IMR-90 (cell line): ENCODE data around the gene GABBR2. TPM values are rescaled to one million over a fixed set of nuclear protein-coding genes. Genes with fewer than 3 reads are reported as not detected.

ENCODE experiments used
- ATAC-seq: fragments of 200-7000 bp; cut with Tn5 transposase; 2 replicates; pipeline ENCODE4 v1.9.1; 2020; ENCODE audit warnings: low read depth, mild to moderate bottlenecking, moderate library complexity
- BruUV-seq: library from RNA; stranded (reverse); fragments of 400-500 nt; replicated peaks from 2 replicates; lab custom pipeline; 2021; lab: Mats Ljungman, UMichigan
- CTCF ChIA-PET: fragments of 300-600 bp; formaldehyde crosslinking; extraction: SDS; loops from one replicate; lab custom pipeline; 2021; ENCODE audit warnings: antibody characterized with exemption; lab: Yijun Ruan, JAX
- POLR2A ChIA-PET: fragments of 300-600 bp; sonication (Branson Sonifier 250); formaldehyde crosslinking; loops from one replicate; lab custom pipeline; 2022; ENCODE audit warnings: antibody characterized with exemption; ENCODE audit not compliant: unreplicated experiment; lab: Charles Lee
- DNase-seq: peaks from one replicate; pipeline ENCODE4 v3.0.0; 2013
- H2AFZ ChIP-seq: replicated peaks from 2 replicates; pipeline ENCODE3; 2013; ENCODE audit warnings: low read length, mild to moderate bottlenecking; ENCODE audit not compliant: poor library complexity
- H2AK5ac ChIP-seq: 2 replicates; pipeline ENCODE4 v1.6.1; 2013; ENCODE audit warnings: low read depth, low read length, inconsistent platforms
- H2AK9ac ChIP-seq: replicated peaks from 2 replicates; pipeline ENCODE3; 2013; ENCODE audit warnings: mild to moderate bottlenecking, low read depth, low read length, moderate library complexity; ENCODE audit not compliant: poor library complexity
- H2BK120ac ChIP-seq: 2 replicates; pipeline ENCODE4 v1.6.1; 2013; ENCODE audit warnings: low read depth, low read length, inconsistent platforms
- H2BK15ac ChIP-seq: 3 replicates; pipeline ENCODE4 v1.6.1; 2013; ENCODE audit warnings: low read depth, low read length, inconsistent platforms
- H2BK20ac ChIP-seq: 2 replicates; pipeline ENCODE4 v1.6.1; 2013; ENCODE audit warnings: low read depth, mild to moderate bottlenecking, inconsistent platforms, low read length, moderate library complexity
- H2BK5ac ChIP-seq: 2 replicates; pipeline ENCODE4 v1.6.1; 2013; ENCODE audit warnings: mild to moderate bottlenecking, low read depth, low read length, inconsistent platforms; ENCODE audit not compliant: poor library complexity, severe bottlenecking
- H3K14ac ChIP-seq: replicated peaks from 2 replicates; pipeline ENCODE4 v1.6.1; 2013; ENCODE audit warnings: low read depth, low read length, inconsistent platforms
- H3K18ac ChIP-seq: 2 replicates; pipeline ENCODE4 v1.6.1; 2013; ENCODE audit warnings: low read depth, low read length, control low read depth
- H3K23ac ChIP-seq: 2 replicates; pipeline ENCODE4 v1.6.1; 2013; ENCODE audit warnings: low read depth, low read length, inconsistent platforms
- H3K27ac ChIP-seq: 2 replicates; pipeline ENCODE4 v1.5.1; 2013; ENCODE audit warnings: mild to moderate bottlenecking, control low read depth, low read length; ENCODE audit not compliant: insufficient read depth
- H3K27me3 ChIP-seq: 2 replicates; pipeline ENCODE4 v1.6.1; 2013; ENCODE audit warnings: low read length; ENCODE audit not compliant: control insufficient read depth, insufficient read depth
- H3K36me3 ChIP-seq: 2 replicates; pipeline ENCODE4 v1.6.1; 2013; ENCODE audit warnings: low read length, mixed read lengths; ENCODE audit not compliant: control insufficient read depth, insufficient read depth
- H3K4ac ChIP-seq: 2 replicates; pipeline ENCODE4 v1.6.1; 2013; ENCODE audit warnings: low read depth, low read length, inconsistent platforms
- H3K4me1 ChIP-seq: 2 replicates; pipeline ENCODE4 v1.6.1; 2013; ENCODE audit warnings: low read length, mixed read lengths; ENCODE audit not compliant: control insufficient read depth, insufficient read depth
- H3K4me2 ChIP-seq: 2 replicates; pipeline ENCODE4 v1.6.1; 2013; ENCODE audit warnings: low read depth, mild to moderate bottlenecking, control low read depth, low read length, moderate library complexity
- H3K4me3 ChIP-seq: 2 replicates; pipeline ENCODE4 v1.5.1; 2013; ENCODE audit warnings: low read depth, mild to moderate bottlenecking, control low read depth, low read length, moderate library complexity; ENCODE audit not compliant: insufficient read depth
- H3K56ac ChIP-seq: 2 replicates; pipeline ENCODE4 v1.6.1; 2013; ENCODE audit warnings: low read length, inconsistent platforms; ENCODE audit not compliant: insufficient read depth; ENCODE audit errors: extremely low read depth
- H3K79me1 ChIP-seq, 2 experiments: 2 replicates each; pipeline ENCODE4 v1.6.1; 2013; ENCODE audit warnings: low read length in 2 of 2, inconsistent platforms in 1 of 2, low read depth in 1 of 2
- H3K9ac ChIP-seq: 2 replicates; pipeline ENCODE4 v1.6.1; 2013; ENCODE audit warnings: low read depth, low read length, control low read depth
- H3K9me1 ChIP-seq: 2 replicates; pipeline ENCODE4 v1.6.1; 2013; ENCODE audit warnings: low read length, inconsistent platforms; ENCODE audit not compliant: insufficient read depth
- H3K9me3 ChIP-seq: 2 replicates; pipeline ENCODE4 v1.6.1; 2013; ENCODE audit warnings: low read length; ENCODE audit not compliant: control insufficient read depth, insufficient read depth
- H4K20me1 ChIP-seq: 2 replicates; pipeline ENCODE4 v1.6.1; 2013; ENCODE audit warnings: low read length, inconsistent platforms; ENCODE audit not compliant: insufficient read depth
- H4K5ac ChIP-seq: 2 replicates; pipeline ENCODE4 v1.6.1; 2013; ENCODE audit warnings: mild to moderate bottlenecking, low read depth, low read length, control low read depth
- H4K8ac ChIP-seq, 2 experiments: 2 replicates each; pipeline ENCODE4 v1.6.1; 2013; ENCODE audit warnings: low read depth in 2 of 2, low read length in 2 of 2, control low read depth in 1 of 2, inconsistent platforms in 1 of 2
- H4K91ac ChIP-seq: 2 replicates; pipeline ENCODE4 v1.6.1; 2013; ENCODE audit warnings: low read depth, low read length, inconsistent platforms; ENCODE audit not compliant: insufficient read depth
- ELK1 ChIP-seq: fragments of 150-350 bp; IDR thresholded peaks from 2 replicates; pipeline ENCODE4 v1.6.1; 2016; ENCODE audit warnings: low read depth, mild to moderate bottlenecking, low read length, moderate library complexity, borderline replicate concordance
- MAFK ChIP-seq: IDR thresholded peaks from 2 replicates; pipeline ENCODE4 v1.6.1; 2012; ENCODE audit warnings: low read depth, low read length, improper control_type of control experiment
- MAZ ChIP-seq: IDR thresholded peaks from 2 replicates; pipeline ENCODE4 v1.6.1; 2012; ENCODE audit warnings: low read depth, mild to moderate bottlenecking, low read length, improper control_type of control experiment, moderate library complexity, borderline replicate concordance
- MXI1 ChIP-seq: IDR thresholded peaks from 2 replicates; pipeline ENCODE4 v1.6.1; 2012; ENCODE audit warnings: low read depth, mild to moderate bottlenecking, low read length, moderate library complexity, borderline replicate concordance
- POLR2A ChIP-seq: IDR thresholded peaks from 2 replicates; pipeline ENCODE4 v1.6.1; 2012; ENCODE audit warnings: mild to moderate bottlenecking, low read depth, low read length
- WGBS, 2 experiments: methylation state at CpG; one replicate each; pipeline versions ENCODE4 v1.1.5 to v1.1.7; 2013; ENCODE audit warnings: missing lambda C conversion rate in 2 of 2; ENCODE audit not compliant: insufficient read length in 1 of 2; ENCODE audit errors: extremely low coverage in 2 of 2; 5-methylcytosine and 5-hydroxymethylcytosine counted together
- dilution Hi-C: fragments of 300-500 bp; cut with HindIII; formaldehyde crosslinking; loops from one replicate; pipeline ENCODE4 v1.14.3; 2018; ENCODE audit warnings: low sequenced_read_pairs; ENCODE audit not compliant: unreplicated experiment
- in situ Hi-C: fragments of 300-500 bp; cut with MboI; formaldehyde crosslinking; loops from 3 replicates; pipeline ENCODE4 v1.14.3; 2019; ENCODE audit warnings: low sequenced_read_pairs, inconsistent platforms, mixed read lengths
- intact Hi-C: fragments of 100-400 bp; cut with micrococcal nuclease; formaldehyde crosslinking; loops from 2 replicates; pipeline ENCODE4 v1.10.0; 2022
- polyA plus RNA-seq, 3 experiments: library from polyadenylated mRNA; depleted of rRNA; stranded (reverse); fragments of >200 nt; gene quantifications; 2 replicates each; pipeline ENCODE4 v1.2.3, GENCODE V29; 2012; ENCODE audit warnings: low replicate concordance in 1 of 3
- total RNA-seq: library from RNA; depleted of rRNA; stranded (reverse); fragments of >200 nt; gene quantifications from 2 replicates; pipeline ENCODE4 v1.2.3, GENCODE V29; 2012

GABBR2 gene
- total and polyA plus RNA-seq, 2 of the 4 experiments (the other 2 are of a cell fraction), result 14.2 to 20.3 TPM

- 27% methylated on average over 3 of the region's 6 CpGs; no CpG with 5 or more reads in 1 of the 2 experiments for WGBS, 2 experiments
- intact Hi-C loops, result no loop called here
- Histone ChIP-seq H3K27ac (peak overlapping the region; percentile 87), H4K5ac (peak overlapping the region; percentile 91), H3K4me2 (peak overlapping the region; percentile 18; the same call in 1 of the 2 replicates), H2AFZ (peak overlapping the region; percentile 71), H3K27me3 (no peaks in the 10 kb centered on the region), H2AK5ac (peak overlapping the region; percentile 100), H2BK5ac (peak overlapping the region; percentile 100), H3K18ac (peak overlapping the region; percentile 96), H3K4me3 (no peak overlapping the region), H2BK15ac (peak overlapping the region; percentile 99; the same call in 2 of the 3 replicates), H3K9ac (0 out of 2 replicates have a peak overlapping the region, but pooled peaks have one; percentile 3), H3K4ac (peak overlapping the region; percentile 95), H3K9me3 (no peaks in the 10 kb centered on the region; the same call in 1 of the 2 replicates), H2BK20ac (peak overlapping the region; percentile 72), H3K9me1 (peaks cover 28% of the 10 kb centered on the region), H4K8ac (peak overlapping the region; percentile 96 to 99), H2BK120ac (peak overlapping the region; percentile 100), H3K14ac (peak overlapping the region; percentile 62; the same call in 1 of the 2 replicates), H2AK9ac (peak overlapping the region; percentile 51), H3K36me3 (no peaks in the 10 kb centered on the region), H3K79me1 (peaks cover 19 to 48% of the 10 kb centered on the region in 2 experiments; a peak in 3 of 4 replicates), H3K56ac (peak overlapping the region; percentile 19), H4K20me1 (no peaks in the 10 kb centered on the region), H3K23ac (peak overlapping the region; percentile 55; the same call in 1 of the 2 replicates), H3K4me1 (peaks cover 33% of the 10 kb centered on the region), H4K91ac (peak overlapping the region; percentile 99)
- no peak for TF ChIP-seq MAFK
- TF ChIP-seq MXI1, result no peak
- no peak for TF ChIP-seq ELK1
- no peak for TF ChIP-seq MAZ
- TF ChIP-seq POLR2A, result no peak
- ChIA-PET CTCF (interaction anchor here (1.0 to 1.3 kb wide), 2 partner anchors 37 to 124 kb away, joined by 3 read pairs; no protein-coding TSS in a partner anchor), POLR2A (no interaction called here)
- no TSS peak for BruUV-seq
- dilution Hi-C loops, result no loop called here
- in situ Hi-C loops, result no loop called here
- ATAC-seq (peak; percentile 10), DNase-seq (no peak)
Measured at GRCh38 chr9:98612061-98612752, 96.5 kb downstream of the GABBR2 start.
